GM13976 (cell line): ENCODE data around the gene ZNF569.
"Not testable (repeated sequence)": the region's sequence is repeated elsewhere in the genome, so short reads cannot be mapped to it uniquely, and the experiment has no call there.

Experiments used
- DNase-seq: peaks from one replicate; pipeline ENCODE4 v3.0.0; 2012; ENCODE audit warnings: low spot score
- in situ Hi-C: fragments of 300-500 bp; cut with MboI; formaldehyde crosslinking; loops from one replicate; pipeline ENCODE4 v1.12.0; 2022; ENCODE audit warnings: low sequenced_read_pairs, mixed read lengths, inconsistent platforms; ENCODE audit not compliant: unreplicated experiment
- TF ChIP-seq, protein P1 (sequence below): IDR thresholded peaks from 2 replicates; pipeline ENCODE4 v1.5.1; 2012; ENCODE audit warnings: borderline replicate concordance, mild to moderate bottlenecking; ENCODE audit not compliant: insufficient read depth; ENCODE audit errors: extremely low read depth, missing control alignments, control extremely low read depth

The ZNF569 gene

DNA sequence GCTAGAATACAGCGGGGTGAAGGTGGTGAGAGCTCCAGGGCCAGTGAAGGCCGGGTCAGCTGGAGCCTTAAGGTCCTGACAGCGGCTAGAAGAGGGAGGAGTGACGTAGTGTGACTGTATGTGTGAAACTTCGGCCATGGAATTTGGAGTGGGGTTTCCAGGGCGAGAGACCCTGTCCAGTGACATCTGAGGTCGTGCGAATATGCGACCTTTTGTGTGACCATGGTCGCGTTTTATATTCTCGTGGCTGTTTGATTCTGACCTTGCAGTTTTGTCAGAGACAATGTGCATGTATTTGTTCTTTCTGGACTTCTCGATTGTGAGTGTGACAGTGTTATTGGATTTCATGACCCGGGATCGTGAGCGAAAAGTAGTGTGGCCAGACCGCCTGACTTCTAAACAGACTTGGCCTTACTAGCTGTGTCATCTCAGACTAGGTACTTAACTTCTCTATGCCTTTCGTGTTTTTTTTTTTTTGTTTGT lies 405 bp upstream of the ZNF569 start:
- TF ChIP-seq, protein P1, sequence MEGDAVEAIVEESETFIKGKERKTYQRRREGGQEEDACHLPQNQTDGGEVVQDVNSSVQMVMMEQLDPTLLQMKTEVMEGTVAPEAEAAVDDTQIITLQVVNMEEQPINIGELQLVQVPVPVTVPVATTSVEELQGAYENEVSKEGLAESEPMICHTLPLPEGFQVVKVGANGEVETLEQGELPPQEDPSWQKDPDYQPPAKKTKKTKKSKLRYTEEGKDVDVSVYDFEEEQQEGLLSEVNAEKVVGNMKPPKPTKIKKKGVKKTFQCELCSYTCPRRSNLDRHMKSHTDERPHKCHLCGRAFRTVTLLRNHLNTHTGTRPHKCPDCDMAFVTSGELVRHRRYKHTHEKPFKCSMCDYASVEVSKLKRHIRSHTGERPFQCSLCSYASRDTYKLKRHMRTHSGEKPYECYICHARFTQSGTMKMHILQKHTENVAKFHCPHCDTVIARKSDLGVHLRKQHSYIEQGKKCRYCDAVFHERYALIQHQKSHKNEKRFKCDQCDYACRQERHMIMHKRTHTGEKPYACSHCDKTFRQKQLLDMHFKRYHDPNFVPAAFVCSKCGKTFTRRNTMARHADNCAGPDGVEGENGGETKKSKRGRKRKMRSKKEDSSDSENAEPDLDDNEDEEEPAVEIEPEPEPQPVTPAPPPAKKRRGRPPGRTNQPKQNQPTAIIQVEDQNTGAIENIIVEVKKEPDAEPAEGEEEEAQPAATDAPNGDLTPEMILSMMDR = no peak
- in situ Hi-C loops = no loop called here
- DNase-seq = no peak

DNA sequence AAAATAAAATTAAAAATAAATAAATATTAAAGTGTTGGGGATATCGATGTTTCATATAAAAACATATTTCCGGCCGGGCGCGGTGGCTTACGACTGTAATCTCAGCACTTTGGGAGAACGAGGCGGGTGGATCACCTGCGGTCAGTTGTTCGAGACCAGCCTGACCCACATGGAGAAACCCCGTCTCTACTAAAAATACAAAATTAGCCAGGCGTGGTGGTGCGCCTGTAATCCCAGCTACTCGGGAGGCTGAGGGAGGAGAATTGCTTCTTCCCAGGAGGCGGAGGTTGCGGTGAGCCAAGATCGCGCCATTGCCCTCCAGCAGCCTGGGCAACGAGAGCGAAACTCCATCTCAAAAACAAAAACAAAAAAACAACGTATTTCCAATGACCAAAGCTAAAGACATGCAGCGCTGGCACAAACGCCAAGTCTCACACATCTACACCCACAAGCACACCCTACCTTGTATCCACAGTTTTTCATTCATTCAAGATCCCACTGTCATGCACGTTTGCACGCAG lies 907 bp downstream of the ZNF569 start:
- TF ChIP-seq, protein P1 = no peak
- no peak for DNase-seq
- in situ Hi-C loops = no loop called here

DNA sequence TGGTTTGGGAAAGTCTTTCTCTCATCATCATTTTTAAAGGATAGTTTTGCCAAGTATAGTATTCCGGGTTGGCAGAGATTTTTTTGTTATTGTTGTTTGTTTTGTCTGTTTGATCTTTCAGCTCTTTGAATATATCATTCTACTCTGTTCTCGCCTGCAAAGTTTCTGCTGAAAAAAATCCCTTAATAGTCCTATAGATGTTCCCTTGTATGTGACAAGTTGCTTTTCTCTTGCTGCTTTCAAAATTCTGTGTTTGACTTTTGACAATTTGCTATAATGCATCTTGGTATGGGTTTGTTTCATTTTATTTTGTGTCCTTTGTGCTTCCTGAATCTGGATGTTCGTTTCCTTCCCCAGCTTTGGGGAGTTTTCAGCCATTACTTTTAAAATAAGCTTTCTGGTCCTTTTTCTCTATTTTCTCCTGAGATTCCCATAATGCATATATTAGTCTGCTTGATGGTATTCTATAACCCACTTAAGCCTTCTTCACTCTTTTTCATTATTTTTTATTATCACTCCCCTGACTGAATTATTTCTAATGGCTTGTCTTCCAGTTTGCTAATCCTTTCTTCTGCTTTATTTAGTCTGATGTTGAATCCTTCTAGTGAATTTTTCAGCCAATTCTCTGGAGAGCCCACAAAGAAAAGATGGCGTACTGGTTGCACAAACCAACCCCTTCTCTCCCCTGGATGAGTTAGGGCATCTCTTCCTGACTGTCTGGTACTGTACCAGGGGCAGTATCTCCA lies 14.6 kb downstream of the ZNF569 start:
- in situ Hi-C loops = no loop called here
- TF ChIP-seq, protein P1 = no peak
- no peak for DNase-seq

DNA sequence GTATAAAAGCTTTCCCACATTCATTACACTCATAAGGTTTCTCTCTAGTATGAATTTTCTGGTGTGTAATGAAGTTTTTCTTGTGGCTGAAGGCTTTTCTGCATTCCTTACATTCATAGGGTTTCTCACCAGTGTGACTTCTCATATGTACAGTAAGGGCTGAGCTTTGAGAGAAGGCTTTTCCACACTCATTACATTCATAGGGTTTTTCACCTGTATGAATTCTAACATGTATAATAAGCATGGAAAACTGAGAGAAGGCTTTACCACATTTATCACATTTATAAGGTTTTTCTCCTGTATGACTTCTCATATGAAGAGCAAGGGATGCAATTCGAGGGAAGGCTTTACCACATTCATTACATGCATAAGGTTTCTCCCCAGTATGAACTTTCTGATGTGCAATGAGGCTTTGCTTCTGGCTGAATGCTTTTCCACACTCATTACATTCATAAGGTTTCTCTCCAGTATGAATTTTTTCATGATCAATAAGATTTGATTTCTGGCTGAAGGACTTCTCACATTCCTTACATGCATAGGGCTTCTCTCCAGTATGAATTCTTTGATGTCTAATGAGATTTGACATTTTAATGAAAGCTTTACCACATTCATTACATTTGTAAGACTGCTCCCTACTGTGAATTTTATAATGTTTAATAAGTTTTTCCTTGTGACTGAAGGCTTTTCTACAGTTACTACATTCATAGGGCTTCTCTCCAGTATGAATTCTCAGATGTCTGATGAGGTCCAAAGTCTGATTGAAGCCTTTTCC lies 53.7 kb downstream of the ZNF569 start:
- TF ChIP-seq, protein P1 = no peak
- DNase-seq = no peak
- in situ Hi-C loops = no loop called here

DNA sequence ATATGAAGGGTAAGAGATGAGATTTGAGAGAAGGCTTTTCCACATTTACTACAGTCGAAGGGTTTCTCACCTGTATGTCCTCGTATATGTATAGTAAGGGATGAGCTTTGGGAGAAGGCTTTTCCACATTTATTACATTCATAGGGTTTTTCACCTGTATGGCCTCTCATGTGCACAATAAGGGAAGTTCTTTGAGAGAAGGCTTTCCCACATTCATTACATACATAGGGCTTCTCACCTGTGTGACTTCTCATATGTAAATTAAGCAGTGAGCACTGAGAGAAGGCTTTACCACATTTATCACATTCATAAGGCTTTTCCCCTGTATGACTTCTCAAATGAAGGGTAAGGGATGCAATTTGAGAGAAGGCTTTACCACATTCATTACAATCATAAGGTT lies 54.5 kb downstream of the ZNF569 start:
- in situ Hi-C loops = no loop called here
- DNase-seq = no peak
- TF ChIP-seq, protein P1 = no peak

DNA sequence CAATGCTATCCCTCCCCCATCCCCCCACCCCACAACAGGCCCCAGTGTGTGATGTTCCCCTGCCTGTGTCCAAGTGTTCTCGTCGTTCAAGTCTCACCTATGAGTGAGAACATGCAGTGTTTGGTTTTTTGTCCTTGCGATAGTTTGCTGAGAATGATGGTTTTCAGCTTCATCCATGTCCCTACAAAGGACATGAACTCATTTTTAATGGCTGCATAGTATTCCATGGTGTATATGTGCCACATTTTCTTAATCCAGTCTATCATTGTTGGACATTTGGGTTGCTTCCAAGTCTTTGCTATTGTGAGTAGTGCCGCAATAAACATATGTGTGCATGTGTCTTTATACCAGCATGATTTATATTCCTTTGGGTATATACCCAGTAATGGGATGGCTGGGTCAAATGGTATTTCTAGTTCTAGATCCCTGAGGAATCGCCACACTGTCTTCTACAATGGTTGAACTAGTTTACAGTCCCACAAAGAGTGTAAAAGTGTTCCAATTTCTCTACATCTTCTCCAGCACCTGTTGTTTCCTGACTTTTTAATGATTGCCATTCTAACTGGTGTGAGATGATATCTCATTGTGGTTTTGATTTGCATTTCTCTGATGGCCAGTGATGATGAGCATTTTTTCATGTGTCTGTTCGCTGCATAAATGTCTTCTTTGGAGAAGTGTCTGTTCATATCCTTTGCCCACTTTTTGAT lies 61.0 kb downstream of the ZNF569 start:
- in situ Hi-C loops, DNase-seq: not testable (repeated sequence)
